GM12878 (cell line): Measurements from ENCODE around the gene TMCC3. TPM values are rescaled to one million over a fixed set of nuclear protein-coding genes. Genes with fewer than 3 reads are reported as not detected.

ENCODE experiments used
- ATAC-seq: fragments of 200-7000 bp; cut with Tn5 transposase; 3 replicates; pipeline ENCODE4 v1.9.1; 2020; ENCODE audit warnings: mild to moderate bottlenecking, moderate library complexity
- BruUV-seq: library from RNA; stranded (reverse); fragments of 400-500 nt; replicated peaks from 2 replicates; lab custom pipeline; 2021; lab: Mats Ljungman, UMichigan
- CTCF ChIA-PET: fragments of 300-600 bp; sonication (Branson Sonifier 250); formaldehyde crosslinking; extraction: SDS; loops from one replicate; lab custom pipeline; 2021; ENCODE audit warnings: inconsistent platforms; lab: Yijun Ruan, JAX
- POLR2A ChIA-PET: fragments of 350-600 bp; formaldehyde crosslinking; extraction: SDS; loops from one replicate; lab custom pipeline; 2021; ENCODE audit warnings: inconsistent platforms; lab: Charles Lee
- RAD21 ChIA-PET: fragments of 300-600 bp; sonication (Branson Sonifier 250); formaldehyde crosslinking; loops from one replicate; lab custom pipeline; 2023; ENCODE audit warnings: antibody characterized with exemption; ENCODE audit not compliant: unreplicated experiment; lab: Charles Lee
- SMC1A ChIA-PET: fragments of 300-600 bp; sonication (Branson Sonifier 250); formaldehyde crosslinking; loops from one replicate; lab custom pipeline; 2023; ENCODE audit not compliant: unreplicated experiment, uncharacterized antibody; lab: Charles Lee
- DNase-seq: peaks from one replicate; pipeline ENCODE4 v3.0.0-alpha.2; 2011; ENCODE audit warnings: low read depth, low spot score
- FAIRE-seq: peaks from 3 replicates; lab custom pipeline; 2011; peaks lifted over from hg19 to GRCh38; lab: Jason Lieb, UNC
- H2AFZ ChIP-seq: 2 replicates; pipeline ENCODE4 v1.6.0; 2011; ENCODE audit warnings: low read depth, low read length, control low read depth; ENCODE audit not compliant: control insufficient read depth
- H3K27ac ChIP-seq: 2 replicates; pipeline ENCODE4 v1.5.1; 2011; ENCODE audit warnings: control low read depth; ENCODE audit not compliant: control insufficient read depth, insufficient read depth
- H3K27me3 ChIP-seq, 2 experiments: replicated peaks in 1 of 2; 2 replicates each; pipeline versions ENCODE4 v1.6.0 to v1.6.1; 2011; ENCODE audit warnings: low read length in 1 of 2; ENCODE audit not compliant: control insufficient read depth in 2 of 2, insufficient read depth in 2 of 2
- H3K36me3 ChIP-seq, 2 experiments: 2 replicates each; pipeline ENCODE4 v1.5.1; 2011; ENCODE audit warnings: low read length in 1 of 2; ENCODE audit not compliant: control insufficient read depth in 2 of 2, insufficient read depth in 2 of 2
- H3K4me1 ChIP-seq: 2 replicates; pipeline ENCODE4 v1.6.1; 2011; ENCODE audit warnings: mild to moderate bottlenecking, low read length, moderate library complexity, mixed read lengths; ENCODE audit not compliant: control insufficient read depth, insufficient read depth
- H3K4me2 ChIP-seq: 2 replicates; pipeline ENCODE4 v1.6.0; 2011; ENCODE audit warnings: control low read depth; ENCODE audit not compliant: control insufficient read depth, insufficient read depth
- H3K4me3 ChIP-seq: fragments of 200-600 bp; sonication (generic); 2 replicates; pipeline ENCODE4 v1.5.1; 2016
- H3K79me2 ChIP-seq: 2 replicates; pipeline ENCODE4 v1.6.0; 2011; ENCODE audit warnings: low read length; ENCODE audit not compliant: control insufficient read depth, insufficient read depth
- H3K9ac ChIP-seq: 2 replicates; pipeline ENCODE4 v1.8.0; 2011; ENCODE audit warnings: low read length, control low read depth, mixed read lengths; ENCODE audit not compliant: control insufficient read depth, insufficient read depth
- H3K9me3 ChIP-seq: replicated peaks from 3 replicates; pipeline ENCODE4 v1.5.1; 2011; ENCODE audit warnings: mild to moderate bottlenecking, low read length; ENCODE audit not compliant: control insufficient read depth, insufficient read depth
- H4K20me1 ChIP-seq: 2 replicates; pipeline ENCODE4 v1.6.0; 2011; ENCODE audit not compliant: control insufficient read depth, insufficient read depth
- HDGF ChIP-seq: fragments of 450-650 bp; IDR thresholded peaks from 2 replicates; pipeline ENCODE4 v1.6.1; 2016; ENCODE audit warnings: antibody characterized with exemption
- MTA2 ChIP-seq: fragments of 450-650 bp; IDR thresholded peaks from 2 replicates; pipeline ENCODE4 v1.6.1; 2016; ENCODE audit warnings: low read depth, mild to moderate bottlenecking, moderate library complexity
- PAX5 ChIP-seq: IDR thresholded peaks from 2 replicates; pipeline ENCODE4 v1.6.1; 2011; ENCODE audit warnings: low read depth, low read length, borderline replicate concordance
- PML ChIP-seq: IDR thresholded peaks from 2 replicates; pipeline ENCODE4 v1.6.1; 2012; ENCODE audit warnings: low read length, inconsistent platforms
- POLR2A ChIP-seq: IDR thresholded peaks from 2 replicates; pipeline ENCODE4 v1.6.1; 2011; ENCODE audit warnings: low read depth, mild to moderate bottlenecking, low read length
- POLR2AphosphoS5 ChIP-seq: IDR thresholded peaks from 2 replicates; pipeline ENCODE4 v1.6.1; 2011; ENCODE audit warnings: mild to moderate bottlenecking, low read length, inconsistent platforms
- PRDM15 ChIP-seq: fragments of 450-650 bp; formaldehyde crosslinking; IDR thresholded peaks from 2 replicates; pipeline ENCODE4 v1.4.0; 2020; ENCODE audit warnings: mild to moderate bottlenecking, moderate library complexity
- RFX5 ChIP-seq: IDR thresholded peaks from 2 replicates; pipeline ENCODE4 v1.6.1; 2011; ENCODE audit warnings: low read depth, low read length, improper control_type of control experiment
- SKIL ChIP-seq: fragments of 450-650 bp; IDR thresholded peaks from 2 replicates; pipeline ENCODE4 v1.6.1; 2017; ENCODE audit warnings: mild to moderate bottlenecking, low read depth, inconsistent platforms; ENCODE audit not compliant: poor library complexity, severe bottlenecking
- SMAD1 ChIP-seq: fragments of 450-650 bp; IDR thresholded peaks from 2 replicates; pipeline ENCODE4 v1.6.1; 2018; ENCODE audit warnings: mild to moderate bottlenecking, low read depth; ENCODE audit not compliant: partially characterized antibody
- USF2 ChIP-seq: IDR thresholded peaks from 2 replicates; pipeline ENCODE4 v1.6.1; 2011; ENCODE audit warnings: low read depth, low read length, improper control_type of control experiment, borderline replicate concordance
- WGBS: methylation state at CpG from one replicate; pipeline ENCODE4 v1.1.6; 2016; ENCODE audit warnings: low lambda C conversion rate; ENCODE audit not compliant: insufficient replicate concordance, insufficient coverage; ENCODE audit errors: missing lambda C conversion rate; 5-methylcytosine and 5-hydroxymethylcytosine counted together
- in situ Hi-C: fragments of 300-500 bp; cut with MboI; formaldehyde crosslinking; loops from 9 replicates; pipeline ENCODE4 v1.14.3; 2018; ENCODE audit warnings: mixed read lengths
- intact Hi-C: fragments of 100-400 bp; cut with micrococcal nuclease; formaldehyde crosslinking; loops from one replicate; pipeline ENCODE4 v1.14.2; 2022; ENCODE audit not compliant: unreplicated experiment
- polyA plus RNA-seq, 11 experiments: library from polyadenylated mRNA; depleted of rRNA in 4 of 11; unstranded in 6 of 11; stranded (reverse) in 5 of 11; fragments of >200 nt; fragmentation: Nextera tagmentation in 4 of 11; fragmentation: Illumina TruSeq in 1 of 11; extraction: Ambion mirVana in 4 of 11; extraction: Trizol in 1 of 11; gene quantifications; 1 replicate in 1 of 11; 2 replicates in 10 of 11; pipeline versions ENCODE4 v1.2.1 to v1.2.3, GENCODE V29; 2011 to 2016; ENCODE audit warnings: inconsistent platforms in 2 of 11, missing spikeins in 2 of 11, low read depth in 1 of 11
- total RNA-seq, 4 experiments: library from RNA; depleted of rRNA in 3 of 4; stranded (reverse); fragments of >200 nt in 3 of 4; fragmentation: Illumina TruSeq in 1 of 4; extraction: Trizol in 1 of 4; gene quantifications; 2 replicates each; pipeline versions ENCODE4 v1.2.1 to v1.2.3, GENCODE V29; 2013 to 2021

Gene TMCC3
- total and polyA plus RNA-seq, 10 of the 15 experiments (the other 5 are each of a cell fraction or from before 2014, with no cell fraction given) = 5.8 to 29.8 (median 12.6) TPM

GRCh38 chr12:94531196-94531720 is 119.1 kb downstream of the TMCC3 start:
- Histone ChIP-seq H3K4me1 (no peaks in the 10 kb centered on the region), H3K79me2 (no peaks in the 10 kb centered on the region), H3K9me3 (no peaks in the 10 kb centered on the region), H2AFZ (no peak overlapping the region), H3K27ac (no peak overlapping the region), H3K27me3 (no peaks in the 10 kb centered on the region; a peak in 1 of 4 replicates), H3K36me3 (no peaks in the 10 kb centered on the region), H4K20me1 (no peaks in the 10 kb centered on the region), H3K9ac (no peak overlapping the region), H3K4me2 (no peak overlapping the region), H3K4me3 (no peak overlapping the region)
- CTCF ChIA-PET = interaction anchor here (0.6 to 4.4 kb wide), 20 partner anchors 9 to 553 kb away, joined by 3 to 49 read pairs (median 4); partner anchors contain the start of gene CEP83
- POLR2A ChIA-PET = no interaction called here
- RAD21 ChIA-PET = interaction anchor here (0.9 to 4.6 kb wide), 7 partner anchors 72 to 429 kb away, joined by 3 to 24 read pairs (median 5); no protein-coding TSS in a partner anchor
- in situ Hi-C loops = loop anchor here (5.0 kb wide), 2 partner anchors 204 to 394 kb away; no protein-coding TSS in a partner anchor
- TF ChIP-seq SMAD1 = no peak
- TF ChIP-seq PRDM15 (CRISPR knock-in tag) = no peak
- no peak for TF ChIP-seq POLR2A
- no peak for TF ChIP-seq PAX5
- no peak for TF ChIP-seq RFX5
- TF ChIP-seq HDGF = no peak
- no peak for TF ChIP-seq MTA2
- no peak for TF ChIP-seq USF2
- TF ChIP-seq SKIL = no peak
- TF ChIP-seq PML = no peak
- TF ChIP-seq POLR2AphosphoS5 = no peak
- BruUV-seq = no TSS peak
- no peak for DNase-seq
- WGBS = 59% methylated on average over 6 of the region's 6 CpGs
- SMC1A ChIA-PET = interaction anchor here (0.6 to 3.6 kb wide), 16 partner anchors 8 to 690 kb away, joined by 3 to 23 read pairs (median 6); no protein-coding TSS in a partner anchor
- ATAC-seq = no peak
- FAIRE-seq = no peak
- intact Hi-C loops = no loop called here
